Left renal pelvis (tissue), 4 donors: ENCODE results near the gene VPS54. TPM values are rescaled to one million over a fixed set of nuclear protein-coding genes. Genes with fewer than 3 reads are reported as not detected.
A peak's percentile ranks its signal among the peaks of the same experiment; 100 is the strongest.

Source experiments
- DNase-seq, 4 donors: peaks; one replicate each; pipeline ENCODE4 v3.0.0-alpha.2; 2013; ENCODE audit warnings: low read depth in 4 of 4, low spot score in 3 of 4
- polyA plus RNA-seq, 4 donors: library from polyadenylated mRNA; unstranded; fragments of 120-200 nt; gene quantifications; one replicate each; pipeline ENCODE4 v1.2.1, GENCODE V29; 2013; ENCODE audit not compliant: insufficient read length in 4 of 4

VPS54 gene, protein sequence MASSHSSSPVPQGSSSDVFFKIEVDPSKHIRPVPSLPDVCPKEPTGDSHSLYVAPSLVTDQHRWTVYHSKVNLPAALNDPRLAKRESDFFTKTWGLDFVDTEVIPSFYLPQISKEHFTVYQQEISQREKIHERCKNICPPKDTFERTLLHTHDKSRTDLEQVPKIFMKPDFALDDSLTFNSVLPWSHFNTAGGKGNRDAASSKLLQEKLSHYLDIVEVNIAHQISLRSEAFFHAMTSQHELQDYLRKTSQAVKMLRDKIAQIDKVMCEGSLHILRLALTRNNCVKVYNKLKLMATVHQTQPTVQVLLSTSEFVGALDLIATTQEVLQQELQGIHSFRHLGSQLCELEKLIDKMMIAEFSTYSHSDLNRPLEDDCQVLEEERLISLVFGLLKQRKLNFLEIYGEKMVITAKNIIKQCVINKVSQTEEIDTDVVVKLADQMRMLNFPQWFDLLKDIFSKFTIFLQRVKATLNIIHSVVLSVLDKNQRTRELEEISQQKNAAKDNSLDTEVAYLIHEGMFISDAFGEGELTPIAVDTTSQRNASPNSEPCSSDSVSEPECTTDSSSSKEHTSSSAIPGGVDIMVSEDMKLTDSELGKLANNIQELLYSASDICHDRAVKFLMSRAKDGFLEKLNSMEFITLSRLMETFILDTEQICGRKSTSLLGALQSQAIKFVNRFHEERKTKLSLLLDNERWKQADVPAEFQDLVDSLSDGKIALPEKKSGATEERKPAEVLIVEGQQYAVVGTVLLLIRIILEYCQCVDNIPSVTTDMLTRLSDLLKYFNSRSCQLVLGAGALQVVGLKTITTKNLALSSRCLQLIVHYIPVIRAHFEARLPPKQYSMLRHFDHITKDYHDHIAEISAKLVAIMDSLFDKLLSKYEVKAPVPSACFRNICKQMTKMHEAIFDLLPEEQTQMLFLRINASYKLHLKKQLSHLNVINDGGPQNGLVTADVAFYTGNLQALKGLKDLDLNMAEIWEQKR
- polyA plus RNA-seq = 10 to 100 TPM; 43.6 to 51.2 (median 49.7) TPM

DNA sequence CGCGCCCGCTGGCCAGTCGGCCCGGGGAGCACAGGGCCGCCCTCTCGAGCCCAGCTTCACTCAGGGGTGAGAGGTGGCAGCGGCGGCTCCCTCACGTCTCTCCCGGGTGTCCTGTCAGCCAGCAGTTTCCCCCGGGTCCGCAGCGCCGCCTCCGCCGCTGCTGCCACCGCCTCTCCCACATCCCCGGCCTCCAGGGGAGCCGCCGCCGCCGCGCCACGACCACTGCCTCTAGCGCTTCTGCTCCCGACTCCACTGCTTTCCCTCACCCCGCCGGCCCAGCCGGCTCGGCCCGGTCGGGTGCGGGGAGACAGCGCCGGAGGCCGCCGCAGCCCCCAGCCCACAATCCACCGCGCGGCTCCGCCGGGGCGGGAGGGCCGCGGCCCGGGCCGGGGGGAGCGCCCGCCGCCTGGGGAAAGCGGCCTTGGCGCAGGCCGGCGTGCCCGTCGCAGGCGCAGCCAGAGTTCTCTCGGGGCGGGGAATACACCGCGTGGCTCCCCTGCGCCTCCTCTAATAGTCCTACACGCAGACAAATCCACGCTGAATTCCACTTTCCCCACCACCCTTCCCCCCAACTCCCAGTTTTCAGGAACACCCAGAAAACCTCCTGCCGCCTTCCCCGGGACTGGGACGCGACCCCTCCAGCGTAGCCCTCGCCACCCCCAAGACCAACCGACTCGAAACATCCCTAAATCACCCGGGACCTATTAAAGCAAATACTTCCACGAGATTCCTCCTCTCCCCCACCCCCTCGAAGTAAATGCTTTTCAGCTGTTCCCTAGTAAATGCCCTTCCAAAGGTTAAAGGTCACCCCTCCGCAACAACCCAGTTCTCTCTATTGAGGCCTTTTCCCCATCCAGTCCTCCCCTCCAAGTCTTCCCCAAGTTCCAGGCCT is at the start of gene VPS54:
Gene VPS54 (minus strand): TSS at position 346 of the 892 bp plus-strand sequence. CDS start 35,429 bp downstream, outside the sequence.
- DNase-seq = peak in 3 of 4 donors; percentile 41 to 66 (median 57)

DNA sequence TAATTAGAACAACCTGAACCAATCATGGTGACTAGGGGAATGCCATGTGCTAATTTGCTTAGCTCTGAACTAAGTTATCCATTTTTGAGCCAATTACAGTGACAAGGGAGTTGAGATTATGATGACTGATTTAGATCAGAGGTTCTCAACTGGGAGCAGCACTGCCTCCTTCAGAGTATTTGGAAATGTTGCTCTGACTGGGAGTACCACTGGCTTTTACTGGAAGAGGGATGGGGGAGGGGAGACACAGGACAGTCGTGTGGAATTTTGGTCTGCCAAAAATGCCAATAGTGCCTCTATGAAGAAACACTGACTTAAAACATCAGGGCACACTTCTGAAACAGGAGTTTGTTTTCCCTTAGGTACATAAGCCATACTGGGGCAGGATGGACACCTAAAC is 48.1 kb upstream of the VPS54 start:
- DNase-seq = no peak

DNA sequence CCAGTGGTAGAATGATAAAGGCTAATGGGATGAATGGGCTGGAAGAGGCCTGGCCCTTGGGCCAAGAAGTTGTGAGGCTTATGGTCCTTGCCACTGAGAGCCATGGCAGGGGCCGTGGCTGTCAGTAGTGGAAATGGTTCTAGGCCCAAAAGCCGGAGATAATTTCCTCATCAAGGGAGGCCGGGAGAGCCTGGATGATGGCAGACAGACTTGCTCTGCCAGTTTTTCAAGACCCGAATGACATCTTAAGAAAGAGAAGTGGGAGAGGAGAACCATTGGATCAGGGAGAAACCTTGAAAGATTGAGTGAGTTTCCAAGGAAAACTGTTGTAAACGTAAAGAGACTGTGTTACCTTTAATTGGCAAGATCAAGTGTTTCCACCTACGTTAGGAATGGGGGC is 46.3 kb upstream of the VPS54 start:
- no peak for DNase-seq

DNA sequence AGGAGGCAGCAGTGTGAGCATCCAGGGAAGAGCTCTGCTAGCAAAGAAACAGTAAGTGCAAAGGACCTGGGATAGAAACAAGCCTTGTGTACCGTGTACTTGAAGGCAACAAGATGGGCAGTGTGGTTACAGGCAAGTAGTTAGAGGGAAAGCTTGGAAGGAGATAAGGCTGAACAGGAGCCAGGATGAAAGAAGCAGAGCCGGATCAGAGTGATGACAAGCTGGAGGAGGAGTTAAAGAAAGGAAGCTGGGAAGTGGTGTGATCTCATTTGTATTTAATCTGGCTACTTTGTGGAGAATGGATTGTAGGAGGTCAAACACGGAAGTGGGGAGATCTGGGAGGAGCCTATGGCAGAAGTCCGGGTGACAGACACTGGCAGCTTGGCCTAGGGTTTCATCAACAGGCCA is 44.7 kb upstream of the VPS54 start:
- DNase-seq = no peak

DNA sequence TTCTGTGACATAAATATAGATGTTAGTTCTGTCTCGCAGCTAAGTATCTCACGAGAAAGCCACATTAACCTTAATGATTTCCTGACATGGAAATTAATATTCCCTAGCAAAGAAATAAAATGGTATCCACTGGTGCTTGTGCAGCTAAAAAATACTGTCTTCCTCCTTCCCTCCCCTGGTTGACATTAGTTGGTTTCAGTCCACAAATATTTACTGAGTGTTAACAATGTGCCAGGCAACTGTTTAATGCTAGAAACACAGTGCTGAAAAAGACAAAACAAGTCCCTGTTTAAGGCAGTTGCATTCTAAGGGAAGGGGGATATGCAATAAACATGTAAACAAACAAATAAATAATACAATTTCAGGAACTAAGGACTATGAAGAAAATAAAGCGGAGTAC is 44.2 kb upstream of the VPS54 start:
- no peak for DNase-seq

DNA sequence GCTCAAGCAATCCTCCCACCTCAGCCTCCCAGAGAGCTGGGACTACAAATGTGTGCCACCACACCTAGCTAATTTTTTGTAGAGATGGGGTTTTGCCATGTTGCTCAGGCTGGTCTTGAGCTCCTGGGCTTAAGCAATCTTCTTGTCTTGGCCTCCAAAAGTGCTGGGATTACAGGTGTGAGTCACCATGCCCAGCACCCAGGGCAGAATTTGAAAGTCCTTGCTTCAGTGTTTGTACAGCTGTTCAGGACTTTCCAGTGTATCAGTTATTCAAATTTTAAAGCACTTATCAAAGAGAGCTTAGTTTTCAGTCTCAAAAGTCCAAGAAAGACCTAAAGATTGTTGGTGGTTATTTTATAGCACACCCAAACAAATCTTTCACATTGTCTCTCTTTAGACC is 43.6 kb upstream of the VPS54 start:
- no peak for DNase-seq

DNA sequence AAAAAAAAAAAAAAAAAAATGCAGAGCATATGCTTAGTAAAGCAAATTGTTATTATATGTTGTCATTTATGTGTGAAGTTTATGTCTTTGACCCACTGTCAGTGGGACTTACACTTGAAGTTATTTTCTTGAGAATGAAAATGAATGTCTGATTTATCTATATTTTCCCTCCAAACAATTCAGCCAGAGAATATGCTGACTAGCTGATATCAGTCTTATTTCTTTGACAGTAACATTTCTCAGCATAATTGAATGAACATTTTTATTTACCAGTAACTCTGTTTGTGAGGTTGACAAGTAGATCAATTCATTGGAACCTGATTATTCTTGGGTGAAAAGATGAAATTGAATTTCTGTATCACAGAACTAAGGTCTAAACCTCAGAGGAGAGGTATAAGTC is 40.0 kb upstream of the VPS54 start:
- DNase-seq = no peak

DNA sequence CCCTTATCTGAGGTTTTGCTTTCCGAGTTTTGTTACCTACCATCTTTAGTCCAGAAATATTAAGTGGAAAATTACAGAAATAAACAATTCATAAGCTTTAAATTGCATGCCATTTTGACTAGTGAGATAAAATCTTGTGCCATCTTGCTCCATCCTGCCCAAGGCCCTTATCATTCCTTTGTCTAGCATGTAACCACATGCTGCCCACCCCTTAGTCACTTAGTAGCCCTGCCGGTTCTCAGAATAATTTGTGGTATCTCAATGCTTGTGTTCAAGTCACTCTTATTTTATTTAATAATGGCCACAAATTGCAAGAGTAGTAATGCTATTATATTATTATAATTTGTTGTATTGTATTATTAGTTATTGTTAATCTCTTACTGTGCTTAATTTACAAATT is 36.8 kb upstream of the VPS54 start:
- DNase-seq = no peak

DNA sequence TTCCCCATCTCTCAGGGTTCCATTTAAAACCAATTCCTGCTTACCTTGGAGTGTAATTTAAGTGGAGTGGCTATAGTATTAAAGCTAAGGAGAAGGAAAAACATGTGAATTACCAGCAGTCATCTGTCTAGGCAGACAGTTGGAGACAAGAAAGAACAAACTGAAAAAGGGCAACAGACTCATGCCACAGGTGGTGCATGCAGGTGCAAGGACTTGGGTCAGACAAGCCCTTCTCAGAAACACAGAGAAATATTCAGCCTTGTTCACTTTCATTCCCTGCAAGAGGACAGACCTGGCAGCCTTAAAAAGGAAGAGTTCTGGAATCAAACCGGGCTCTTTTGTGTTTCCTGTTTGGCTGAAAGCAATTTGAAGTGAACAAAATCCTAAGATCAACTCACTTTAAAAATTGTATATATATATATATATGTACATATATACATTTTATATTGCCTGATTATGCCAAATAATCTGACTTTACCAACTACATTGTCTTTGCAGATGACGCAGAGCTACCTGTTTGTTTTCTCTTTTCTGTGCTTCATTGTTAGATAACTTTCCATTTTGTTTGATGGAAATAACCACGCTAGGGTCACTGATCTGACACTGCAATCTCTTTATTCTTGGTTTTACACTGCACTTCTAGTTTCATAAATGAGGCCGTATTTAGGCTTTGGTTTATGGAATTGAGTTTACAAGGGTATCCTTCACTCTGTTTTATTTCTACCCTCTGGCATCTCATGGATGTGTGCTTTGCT is 35.1 kb upstream of the VPS54 start:
- no peak for DNase-seq

DNA sequence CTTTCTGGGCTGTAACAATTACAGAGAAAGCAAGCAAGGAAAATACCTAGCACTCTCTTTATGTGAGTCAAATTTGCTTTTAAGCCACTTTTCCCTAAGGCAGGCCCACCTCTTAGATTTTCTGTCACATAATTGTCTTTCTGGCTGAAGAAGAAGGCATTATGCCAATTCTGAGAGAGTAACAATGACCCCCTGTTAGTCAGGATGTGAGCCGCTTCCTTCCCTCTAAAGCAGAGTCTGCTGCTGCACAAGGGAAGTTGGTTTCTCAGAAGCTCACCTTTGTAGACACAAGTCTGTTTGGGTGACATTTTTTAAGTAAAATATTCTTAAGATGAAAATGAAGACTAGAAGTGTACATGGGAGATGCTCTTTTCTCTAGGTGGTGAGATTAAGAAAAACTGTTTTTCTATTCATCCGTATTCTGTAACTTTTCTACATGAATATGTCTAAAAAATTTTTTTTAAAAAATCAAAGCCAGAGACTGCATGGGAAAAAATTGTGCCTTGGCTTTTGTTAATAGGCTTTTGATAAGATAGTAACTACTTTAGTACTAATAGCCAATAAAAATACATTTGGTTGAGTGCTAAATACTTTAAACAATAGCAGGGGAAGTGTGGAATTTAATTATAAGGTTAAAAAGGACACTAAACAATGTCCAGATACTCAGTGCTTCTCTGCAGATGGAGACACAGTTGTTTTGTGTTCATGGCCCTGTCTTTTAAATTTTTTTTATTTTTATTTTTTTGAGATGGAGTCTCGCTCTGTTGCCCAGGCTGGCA is 33.4 kb upstream of the VPS54 start:
- no peak for DNase-seq

DNA sequence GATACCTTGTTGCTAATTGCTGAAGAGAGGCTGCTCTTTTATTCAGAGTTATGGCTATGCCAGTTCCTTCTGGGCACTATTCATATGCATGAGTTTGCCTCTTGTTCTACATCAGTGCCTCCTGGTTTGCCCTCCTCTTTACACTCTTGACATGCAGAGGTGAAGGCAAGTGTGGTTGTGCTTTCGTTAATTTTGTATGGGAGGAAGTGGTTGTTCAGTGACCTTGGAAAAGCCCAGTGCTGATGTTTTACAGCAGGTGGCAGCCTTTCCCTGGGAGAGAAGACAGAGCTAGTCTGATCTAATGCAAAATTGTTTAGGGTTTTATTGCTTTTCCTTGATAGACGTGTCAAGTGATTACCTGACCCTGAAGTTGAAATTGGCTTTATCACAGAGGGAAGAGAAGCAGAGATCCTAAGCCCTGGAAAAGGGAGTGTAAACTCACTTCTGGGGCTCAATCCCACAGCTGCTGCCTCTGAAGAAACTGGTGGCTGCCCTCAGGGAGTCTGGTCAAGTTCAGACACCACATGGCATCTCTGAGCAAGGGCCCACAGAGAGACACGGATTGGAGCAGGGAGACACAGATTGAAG is 30.5 kb upstream of the VPS54 start:
- DNase-seq = peak; percentile 47 to 66 (median 56)

DNA sequence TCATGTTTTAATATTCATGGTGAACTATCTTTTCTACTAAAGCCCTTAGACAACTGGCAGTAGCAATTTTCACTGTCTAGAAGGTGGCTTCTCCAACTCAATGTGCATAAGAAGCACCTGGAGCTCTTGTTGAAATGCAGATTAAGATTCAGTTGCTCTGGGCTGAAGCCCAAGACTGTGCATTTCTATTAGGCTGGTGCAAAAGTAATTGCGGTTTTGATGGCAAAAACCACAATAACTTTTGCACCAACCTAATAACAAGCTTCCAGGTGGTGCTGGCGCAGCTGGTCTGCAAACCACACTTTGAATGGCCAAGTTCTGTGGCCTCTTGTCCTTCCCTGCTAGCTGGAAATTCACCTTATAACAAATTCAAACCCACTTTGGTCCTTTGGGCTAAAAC is 26.7 kb upstream of the VPS54 start:
- DNase-seq = no peak

DNA sequence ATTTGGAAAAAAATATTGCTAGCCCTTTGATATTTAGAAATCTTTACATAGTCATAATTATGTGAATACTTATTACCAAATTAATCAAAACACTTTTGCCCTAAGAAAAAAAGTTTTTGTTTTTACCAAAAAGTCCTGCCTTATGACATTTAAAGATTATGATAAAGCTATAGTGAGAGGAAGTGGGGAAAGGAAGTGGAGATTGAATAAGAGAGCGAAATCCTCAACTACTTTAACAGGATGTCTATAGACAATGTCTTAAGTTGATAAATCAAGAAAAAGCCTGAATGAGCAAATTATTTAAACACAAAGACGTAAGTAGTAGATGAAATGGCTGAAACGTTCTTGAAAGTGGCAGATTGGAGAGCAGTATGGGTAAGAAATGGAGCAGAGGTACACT is 20.9 kb upstream of the VPS54 start:
- DNase-seq = no peak

DNA sequence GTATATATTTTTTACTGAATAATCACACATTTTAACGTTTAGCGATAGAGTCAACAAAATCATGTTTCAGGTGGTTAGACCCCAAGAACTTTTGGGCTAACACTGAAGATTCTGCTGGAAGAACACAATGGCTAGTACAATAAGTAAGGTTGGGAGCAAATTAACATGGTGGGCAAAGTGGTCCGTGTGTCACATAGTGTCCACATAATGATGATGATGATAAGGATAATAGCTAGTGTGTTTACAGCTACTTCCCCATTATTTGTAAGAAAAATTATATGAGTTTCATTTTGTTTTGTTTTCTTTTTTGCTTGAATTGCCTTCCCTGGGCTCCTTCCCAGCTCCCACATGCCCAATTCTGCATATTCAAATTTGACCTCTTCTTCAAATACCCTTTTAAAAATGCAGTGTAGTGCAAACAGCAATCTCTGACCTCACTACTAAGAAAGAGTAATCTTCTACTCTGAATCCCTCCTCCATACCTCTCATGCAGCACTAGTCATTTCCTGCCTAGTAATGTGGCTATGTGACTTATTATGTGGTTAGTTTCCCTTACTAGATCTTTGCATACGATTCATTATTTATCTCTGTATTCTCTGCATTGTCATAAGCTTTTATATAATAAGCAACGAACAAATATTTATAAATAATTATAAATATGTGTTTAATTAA is 16.9 kb upstream of the VPS54 start:
- DNase-seq = no peak

DNA sequence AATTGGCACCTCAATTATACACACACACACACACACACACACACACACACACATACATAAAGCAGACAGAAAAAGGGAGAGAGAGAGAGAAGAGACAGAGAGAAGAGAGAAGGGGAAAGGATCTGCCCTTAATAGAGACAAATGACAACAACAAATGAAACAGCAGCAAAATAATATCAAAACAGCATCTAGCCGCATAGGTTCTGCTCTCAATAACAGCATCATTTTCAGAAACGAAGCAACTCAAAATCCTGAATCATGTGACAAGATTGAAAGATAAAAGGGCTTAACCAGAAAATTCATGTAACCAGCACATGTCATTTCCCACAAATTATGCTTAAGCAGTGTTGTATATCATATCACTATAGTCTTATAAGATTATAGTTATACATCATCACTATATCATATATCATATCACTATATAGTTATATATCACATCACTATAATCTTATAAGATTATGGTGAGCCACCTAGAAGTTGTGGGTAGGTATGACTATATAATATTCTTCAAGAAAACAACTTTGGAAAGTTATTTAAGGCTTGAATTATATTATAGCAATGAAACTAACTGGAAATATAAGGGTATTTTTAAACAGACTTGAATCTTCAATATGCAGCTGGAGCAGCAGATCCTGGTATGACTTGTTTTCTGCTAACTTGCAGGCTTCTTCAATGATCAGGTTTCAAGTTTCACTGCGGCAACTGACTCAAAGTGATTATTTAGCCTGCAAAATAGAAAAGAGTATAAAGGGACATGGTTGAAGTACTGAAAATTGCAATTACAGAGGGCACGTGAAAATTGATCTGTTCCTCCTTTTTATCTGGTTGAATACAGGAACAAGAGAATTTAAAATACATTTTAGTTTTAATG is 16.1 kb upstream of the VPS54 start:
- DNase-seq = no peak

DNA sequence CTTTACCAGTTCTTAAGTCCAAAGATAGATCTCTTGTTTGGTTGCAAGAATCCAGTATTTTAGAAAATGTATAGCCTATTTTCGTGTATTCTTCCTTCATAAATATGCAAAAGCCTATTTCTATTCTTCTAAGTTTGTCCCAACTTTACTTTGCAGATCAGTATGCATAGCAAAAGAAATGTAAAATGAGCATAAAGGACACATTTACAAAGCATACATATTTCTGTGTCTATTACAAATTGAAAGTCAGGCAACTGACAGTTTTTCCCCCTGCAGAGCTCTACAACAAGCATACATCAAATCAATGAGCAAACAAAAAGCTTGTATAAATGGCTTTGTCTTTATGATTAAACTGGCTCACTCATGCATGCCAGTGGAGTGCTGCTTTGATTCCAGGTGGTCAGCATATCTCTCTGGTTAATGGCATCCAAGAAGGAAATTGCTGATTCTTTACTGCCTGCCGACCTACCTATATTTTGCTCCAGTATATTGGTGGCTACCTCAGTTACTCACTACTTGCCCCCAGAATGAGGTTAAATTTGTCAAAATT is 10.0 kb upstream of the VPS54 start:
- no peak for DNase-seq

DNA sequence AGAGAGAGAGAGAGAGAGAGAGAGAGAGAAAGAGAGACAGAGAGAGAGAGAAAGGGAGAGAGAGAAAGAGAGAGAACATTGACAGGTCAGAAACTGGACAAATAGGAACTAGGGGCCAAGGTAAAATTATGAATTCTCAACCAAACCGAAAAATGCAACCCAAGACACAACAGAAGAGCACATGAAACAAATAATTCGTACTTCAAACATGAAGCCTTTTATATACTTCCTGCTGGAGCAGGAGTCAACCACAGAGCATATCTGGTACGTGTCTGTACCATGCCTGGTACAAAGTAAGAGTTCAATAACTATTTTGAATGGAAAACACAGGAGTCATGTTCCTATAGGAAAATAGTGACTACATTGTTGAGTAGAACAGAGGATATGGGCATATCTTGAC is 6.5 kb upstream of the VPS54 start:
- DNase-seq = no peak
